OCI-M1 (cell line): ENCODE data around the gene QPRT.
A peak's percentile ranks its signal among the peaks of the same experiment; 100 is the strongest.
"Not testable (repeated sequence)": the region's sequence is repeated elsewhere in the genome, so short reads cannot be mapped to it uniquely, and the experiment has no call there.

ENCODE experiments used
- DNase-seq: peaks from one replicate; lab custom pipeline; 2025; lab: John Stamatoyannopoulos, UW

Gene QPRT

DNA sequence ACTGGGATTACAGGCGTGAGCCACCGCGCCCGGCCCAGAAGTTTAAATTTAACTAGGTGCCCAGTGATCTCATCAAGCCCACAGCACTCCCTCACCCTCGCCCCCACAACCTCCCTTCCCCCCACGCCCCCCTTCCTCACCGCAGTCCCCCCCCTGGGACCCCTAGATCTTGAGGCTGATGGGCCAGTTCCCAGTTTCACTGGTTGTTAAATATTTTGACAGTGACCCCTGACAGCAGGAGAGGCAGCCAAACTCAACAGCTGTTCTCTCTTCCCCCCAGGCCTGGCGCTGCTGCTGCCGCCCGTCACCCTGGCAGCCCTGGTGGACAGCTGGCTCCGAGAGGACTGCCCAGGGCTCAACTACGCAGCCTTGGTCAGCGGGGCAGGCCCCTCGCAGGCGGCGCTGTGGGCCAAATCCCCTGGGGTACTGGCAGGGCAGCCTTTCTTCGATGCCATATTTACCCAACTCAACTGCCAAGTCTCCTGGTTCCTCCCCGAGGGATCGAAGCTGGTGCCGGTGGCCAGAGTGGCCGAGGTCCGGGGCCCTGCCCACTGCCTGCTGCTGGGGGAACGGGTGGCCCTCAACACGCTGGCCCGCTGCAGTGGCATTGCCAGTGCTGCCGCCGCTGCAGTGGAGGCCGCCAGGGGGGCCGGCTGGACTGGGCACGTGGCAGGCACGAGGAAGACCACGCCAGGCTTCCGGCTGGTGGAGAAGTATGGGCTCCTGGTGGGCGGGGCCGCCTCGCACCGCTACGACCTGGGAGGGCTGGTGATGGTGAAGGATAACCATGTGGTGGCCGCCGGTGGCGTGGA lies 15.6 kb downstream of the QPRT start:
- DNase-seq, result no peak

DNA sequence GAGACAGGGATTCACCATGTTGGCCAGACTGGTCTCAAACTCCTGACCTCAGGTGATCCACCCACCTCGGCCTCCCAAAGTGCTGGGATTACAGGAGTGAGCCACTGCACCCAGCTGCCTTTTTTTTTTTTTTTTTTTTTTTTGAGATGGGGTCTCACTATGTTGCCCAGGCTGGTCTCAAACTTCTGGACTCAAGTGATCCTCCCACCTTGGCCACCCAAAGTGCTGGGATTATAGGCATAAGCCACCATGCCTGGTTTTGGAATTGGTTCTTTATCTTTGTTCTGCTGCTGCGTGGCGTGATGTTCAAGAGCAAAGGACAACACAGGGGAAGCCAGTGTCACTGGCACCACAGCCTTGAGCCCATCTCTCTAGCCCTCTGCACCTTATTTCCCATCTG lies 16.7 kb downstream of the QPRT start:
- not testable (repeated sequence) for DNase-seq

DNA sequence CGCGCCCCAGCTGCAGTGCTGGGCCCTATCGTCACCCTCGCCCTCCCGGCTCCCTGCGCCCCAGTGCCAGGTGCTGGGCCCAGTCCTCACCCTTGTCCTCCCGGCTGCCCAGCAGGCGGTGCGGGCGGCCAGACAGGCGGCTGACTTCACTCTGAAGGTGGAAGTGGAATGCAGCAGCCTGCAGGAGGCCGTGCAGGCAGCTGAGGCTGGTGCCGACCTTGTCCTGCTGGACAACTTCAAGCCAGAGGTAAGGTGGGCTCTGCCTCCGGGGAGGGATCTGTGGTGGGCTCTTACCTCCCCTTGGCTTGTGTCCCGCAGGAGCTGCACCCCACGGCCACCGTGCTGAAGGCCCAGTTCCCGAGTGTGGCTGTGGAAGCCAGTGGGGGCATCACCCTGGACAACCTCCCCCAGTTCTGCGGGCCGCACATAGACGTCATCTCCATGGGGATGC lies 17.9 kb downstream of the QPRT start:
- no peak for DNase-seq

DNA sequence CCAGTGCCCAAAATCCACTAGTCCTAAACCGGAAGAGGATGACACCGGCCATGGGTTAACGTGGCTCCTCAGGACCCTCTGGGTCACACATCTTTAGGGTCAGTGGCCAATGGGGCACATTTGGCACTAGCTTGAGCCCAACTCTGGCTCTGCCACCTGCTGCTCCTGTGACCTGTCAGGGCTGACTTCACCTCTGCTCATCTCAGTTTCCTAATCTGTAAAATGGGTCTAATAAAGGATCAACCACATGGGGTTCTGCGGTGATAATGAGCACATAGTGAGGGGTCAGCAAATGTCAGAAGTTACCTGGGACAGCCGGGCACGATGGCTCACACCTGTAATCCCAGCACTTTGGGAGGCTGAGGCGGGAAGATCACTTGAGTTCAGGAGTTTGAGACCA lies 18.4 kb downstream of the QPRT start:
- no peak for DNase-seq

DNA sequence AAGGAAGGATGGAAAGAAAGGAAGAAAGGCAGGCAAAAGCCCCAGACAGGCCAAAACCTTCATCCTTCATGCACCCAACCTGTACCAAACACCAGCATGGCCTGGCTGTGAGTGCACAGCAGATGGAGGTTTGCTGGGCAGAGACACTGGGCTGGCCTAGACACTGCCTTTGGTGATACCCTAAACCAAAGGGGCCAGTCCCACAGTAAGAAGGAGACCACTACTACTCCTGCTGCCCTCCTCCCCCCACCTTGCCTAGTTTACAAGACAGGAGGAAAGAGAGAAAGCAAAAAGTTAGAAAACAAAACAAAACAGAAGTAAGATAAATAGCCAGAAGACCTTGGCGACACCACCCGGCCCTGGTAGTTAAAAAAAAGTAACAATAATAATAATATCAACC lies 19.1 kb downstream of the QPRT start:
- DNase-seq, result no peak

DNA sequence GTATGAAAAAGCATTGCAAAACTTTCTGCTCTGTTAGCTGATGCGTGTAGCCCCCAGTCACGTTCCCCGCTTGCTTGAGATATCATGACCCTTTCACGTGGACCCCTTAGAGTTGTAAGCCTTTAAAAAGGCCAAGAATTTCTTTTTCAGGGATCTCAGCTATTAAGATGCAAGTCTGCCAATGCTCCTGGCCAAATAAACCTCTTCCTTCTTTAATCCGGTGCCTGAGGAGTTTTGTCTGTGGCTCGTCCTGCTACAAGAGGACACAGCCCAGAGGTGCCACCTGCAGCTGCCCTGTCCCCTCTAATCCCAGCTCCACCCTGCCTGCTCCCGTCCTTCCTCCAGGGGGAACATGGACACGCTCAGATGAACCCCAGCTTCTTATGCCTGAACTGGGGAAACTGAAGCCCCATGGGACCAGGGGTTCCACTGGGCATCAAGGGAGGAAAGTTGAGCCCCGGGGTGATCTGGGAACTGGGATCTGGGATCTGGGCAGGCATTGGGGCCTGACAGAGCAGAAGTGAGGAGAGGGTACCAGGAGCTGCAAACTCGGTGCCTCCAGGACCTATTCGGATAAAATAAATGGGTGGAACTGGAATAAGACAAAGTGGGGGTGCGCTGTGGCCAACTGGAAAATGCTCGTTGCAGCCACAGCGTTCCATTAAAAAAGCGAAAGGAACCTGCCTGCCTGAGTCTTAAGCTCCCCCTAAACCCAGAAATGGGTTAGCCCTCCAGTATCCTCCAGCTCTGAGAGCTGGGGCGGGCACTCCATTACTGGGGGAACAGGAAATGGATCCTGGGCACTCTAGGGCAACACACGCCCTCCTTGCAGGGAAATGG lies 19.7 kb downstream of the QPRT start:
- DNase-seq, result peak; percentile 34

DNA sequence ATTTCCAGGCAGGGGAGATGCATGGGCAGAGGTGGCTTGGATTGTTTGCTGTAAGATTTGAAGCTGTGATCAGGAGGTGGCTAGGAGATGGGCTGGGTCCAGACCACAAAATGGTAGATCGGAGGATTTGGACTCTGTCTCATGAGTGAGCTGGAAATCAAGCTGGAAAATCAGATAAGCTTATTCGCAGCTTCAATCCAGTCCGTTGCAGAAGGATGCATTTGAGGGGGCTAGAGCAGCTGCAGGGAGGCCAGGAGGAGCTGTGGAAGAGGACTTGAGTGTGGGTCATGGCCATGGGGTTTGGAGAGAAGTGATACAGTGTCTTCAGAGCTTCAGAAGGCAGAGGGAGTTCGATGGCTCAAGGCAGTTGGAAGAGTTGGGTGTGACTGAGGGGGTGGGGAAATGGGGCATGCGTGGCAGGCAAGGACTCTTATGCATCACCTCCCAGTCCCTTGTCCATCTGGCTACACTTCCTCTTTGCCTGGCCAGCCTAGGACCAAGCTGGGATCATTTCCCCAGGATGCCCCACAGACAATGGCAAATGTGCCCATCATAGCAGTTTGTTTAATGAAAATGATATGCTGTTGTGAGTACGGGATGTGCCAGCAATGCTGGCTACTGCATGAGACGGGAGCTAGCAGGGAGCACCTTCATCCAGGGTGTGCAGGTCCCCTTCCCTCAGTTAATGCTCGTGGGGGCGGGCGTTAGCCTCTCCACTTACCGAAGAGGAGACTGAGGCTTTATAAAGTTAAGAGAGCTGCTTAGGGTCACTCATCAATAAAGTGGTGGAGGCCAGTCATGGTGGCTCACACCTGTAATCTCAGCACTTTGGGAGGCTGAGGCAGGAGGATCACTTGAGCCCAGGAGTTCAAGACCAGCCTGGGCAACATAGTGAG lies 20.6 kb downstream of the QPRT start:
- DNase-seq, result peak; percentile 77

DNA sequence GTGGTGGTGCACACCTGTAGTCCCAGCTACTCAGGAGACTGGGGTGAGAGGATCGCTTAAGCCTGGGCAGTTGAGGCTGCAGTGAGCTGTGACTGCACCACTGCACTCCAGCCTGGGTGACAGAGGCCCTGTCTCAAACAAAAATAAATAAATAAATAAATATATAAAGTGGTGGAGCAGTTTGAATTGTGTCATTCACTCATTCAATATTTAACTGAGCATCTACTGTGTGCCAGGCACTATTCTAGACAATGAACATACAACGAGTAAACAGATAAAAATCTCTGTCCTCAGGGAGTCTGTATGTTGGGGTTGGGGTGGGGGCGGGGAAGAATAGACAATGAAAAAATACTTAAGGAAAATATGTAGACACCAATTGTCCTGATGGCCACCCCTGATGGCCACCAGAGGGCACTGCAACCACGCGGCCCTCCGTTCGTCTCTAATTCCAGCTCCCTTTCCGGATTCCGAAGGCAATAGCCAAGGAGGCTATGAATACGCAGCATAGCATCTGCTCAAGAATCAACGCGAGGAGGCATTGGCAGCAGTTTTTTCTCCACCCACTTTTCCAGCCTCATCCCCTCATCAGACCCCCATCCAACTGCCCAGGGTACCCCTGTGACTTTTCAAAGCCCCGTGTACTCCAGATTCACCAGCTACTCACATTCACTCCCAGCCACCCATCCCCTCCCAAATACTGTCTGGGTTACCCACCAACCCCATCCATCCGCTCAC lies 21.4 kb downstream of the QPRT start:
- DNase-seq, result peak; percentile 94

DNA sequence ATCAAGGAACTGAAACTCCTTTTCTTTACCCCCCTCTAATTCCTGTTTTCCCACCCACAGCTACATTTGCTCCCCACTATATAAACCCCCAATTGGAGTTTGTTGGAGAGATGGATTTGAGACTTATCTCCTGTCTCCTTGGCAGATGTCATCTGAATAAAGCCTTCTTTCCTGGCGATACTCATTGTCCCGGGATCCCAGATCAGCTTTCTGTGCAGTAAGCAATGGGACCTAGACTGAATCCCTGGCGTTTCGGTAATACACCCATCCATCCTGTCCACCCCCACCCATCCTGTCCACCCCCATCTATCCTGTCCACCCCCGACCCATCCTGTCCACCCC lies 22.2 kb downstream of the QPRT start:
- no peak for DNase-seq

DNA sequence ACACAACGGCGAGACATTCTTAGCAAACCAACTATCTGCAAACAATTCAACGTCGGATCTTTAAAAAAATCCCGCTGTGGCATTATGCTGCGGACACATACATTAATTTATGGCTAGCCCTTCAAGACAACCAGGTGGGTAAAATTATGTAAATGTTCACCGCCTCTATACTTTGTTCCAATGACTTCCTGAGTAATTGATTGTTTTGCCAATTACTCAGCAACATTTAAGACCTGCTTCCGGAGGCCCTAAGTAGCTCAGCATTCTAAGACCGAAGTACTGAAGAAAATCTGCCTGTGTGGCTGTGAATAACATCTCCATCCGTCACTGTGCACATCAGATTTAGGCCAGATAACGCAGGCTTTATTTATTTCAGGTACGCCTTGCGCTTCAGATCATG lies 23.3 kb downstream of the QPRT start:
- DNase-seq, result no peak

DNA sequence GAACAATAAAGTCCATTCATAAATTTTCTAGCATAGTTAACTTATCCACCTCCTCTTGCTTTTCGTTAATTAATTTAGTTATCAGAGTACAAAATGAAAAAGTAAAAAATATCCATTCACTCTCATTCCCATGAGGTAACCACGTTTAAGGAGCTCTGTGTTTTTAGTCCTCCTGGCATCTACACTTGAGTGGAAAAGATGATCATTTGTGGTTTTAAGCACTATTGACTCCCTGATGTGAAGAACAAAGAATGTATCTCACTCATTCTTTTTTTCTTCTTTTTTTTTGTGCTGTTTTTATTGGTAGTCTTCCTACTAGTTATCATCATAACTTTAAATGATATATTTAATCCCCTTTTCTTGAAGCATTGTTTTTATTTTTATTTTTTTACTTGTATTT lies 26.1 kb downstream of the QPRT start:
- no peak for DNase-seq

DNA sequence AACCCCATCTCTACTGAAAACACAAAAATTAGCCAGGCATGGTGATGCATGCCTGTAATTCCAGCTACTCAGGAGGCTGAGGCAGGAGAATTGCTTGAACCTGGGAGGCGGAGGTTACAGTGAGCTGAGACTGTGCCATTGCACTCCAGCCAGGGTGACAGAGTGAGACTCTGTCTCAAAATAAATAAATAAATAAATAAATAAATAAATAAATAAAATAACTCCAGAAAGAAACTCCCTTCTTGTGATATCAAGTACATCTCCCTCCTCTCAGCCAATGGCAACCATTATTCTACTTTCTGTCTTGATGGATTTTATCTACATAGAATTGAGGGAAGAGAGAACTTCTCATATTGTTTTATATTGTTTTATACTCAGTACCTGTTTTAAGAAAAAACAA lies 28.2 kb downstream of the QPRT start:
- DNase-seq, result not testable (repeated sequence)

DNA sequence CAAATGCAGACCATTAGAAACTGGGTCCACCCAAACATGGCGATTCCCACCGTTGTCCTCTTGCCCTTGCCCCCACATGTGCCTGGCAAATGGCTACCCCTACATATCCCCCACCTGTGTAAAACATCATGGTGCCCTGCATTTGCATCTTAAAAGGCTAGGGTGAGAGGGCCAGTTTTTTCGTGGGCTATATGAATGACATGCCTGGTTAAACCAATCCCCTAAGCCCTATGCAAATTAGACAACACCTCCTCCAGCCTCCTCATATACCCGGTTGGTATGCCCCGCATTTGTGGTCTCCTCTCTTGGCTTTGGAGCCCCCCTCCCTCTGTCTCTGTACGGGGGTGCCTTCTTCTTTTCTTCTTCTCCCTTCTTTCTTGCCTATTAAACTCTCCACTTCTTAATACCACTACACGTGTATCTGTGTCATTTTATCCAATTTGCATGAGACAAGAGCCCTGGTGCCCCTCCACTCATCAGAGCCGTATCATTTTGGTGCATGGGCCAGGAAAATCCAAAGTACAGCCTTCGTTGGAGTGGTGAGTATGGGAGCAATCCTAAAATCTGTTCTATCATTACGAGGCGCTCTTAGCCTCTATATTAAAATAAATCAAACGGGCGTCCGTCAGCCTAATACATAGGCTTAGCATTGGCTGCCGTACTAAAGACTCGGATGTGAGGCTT lies 30.1 kb downstream of the QPRT start:
- DNase-seq, result no peak

DNA sequence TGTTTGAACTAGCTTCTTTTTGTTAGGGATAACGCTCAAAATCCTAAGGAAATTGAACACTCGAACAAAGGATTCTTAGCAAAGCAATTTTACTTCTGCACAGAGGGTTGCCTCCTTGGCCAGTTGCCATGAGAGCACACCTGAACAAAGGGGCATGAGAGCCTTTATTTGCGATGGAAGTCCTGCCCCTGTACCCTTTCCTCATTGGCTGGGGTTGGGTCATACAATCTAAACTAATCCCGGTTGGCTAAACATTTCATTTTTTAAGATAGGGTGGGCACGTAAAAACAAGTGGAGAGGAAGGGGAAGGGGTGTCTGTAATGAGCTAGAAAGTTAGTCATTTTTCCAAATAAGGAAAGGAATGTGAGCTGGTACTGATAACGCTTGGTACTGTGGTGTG lies 30.7 kb downstream of the QPRT start:
- not testable (repeated sequence) for DNase-seq

DNA sequence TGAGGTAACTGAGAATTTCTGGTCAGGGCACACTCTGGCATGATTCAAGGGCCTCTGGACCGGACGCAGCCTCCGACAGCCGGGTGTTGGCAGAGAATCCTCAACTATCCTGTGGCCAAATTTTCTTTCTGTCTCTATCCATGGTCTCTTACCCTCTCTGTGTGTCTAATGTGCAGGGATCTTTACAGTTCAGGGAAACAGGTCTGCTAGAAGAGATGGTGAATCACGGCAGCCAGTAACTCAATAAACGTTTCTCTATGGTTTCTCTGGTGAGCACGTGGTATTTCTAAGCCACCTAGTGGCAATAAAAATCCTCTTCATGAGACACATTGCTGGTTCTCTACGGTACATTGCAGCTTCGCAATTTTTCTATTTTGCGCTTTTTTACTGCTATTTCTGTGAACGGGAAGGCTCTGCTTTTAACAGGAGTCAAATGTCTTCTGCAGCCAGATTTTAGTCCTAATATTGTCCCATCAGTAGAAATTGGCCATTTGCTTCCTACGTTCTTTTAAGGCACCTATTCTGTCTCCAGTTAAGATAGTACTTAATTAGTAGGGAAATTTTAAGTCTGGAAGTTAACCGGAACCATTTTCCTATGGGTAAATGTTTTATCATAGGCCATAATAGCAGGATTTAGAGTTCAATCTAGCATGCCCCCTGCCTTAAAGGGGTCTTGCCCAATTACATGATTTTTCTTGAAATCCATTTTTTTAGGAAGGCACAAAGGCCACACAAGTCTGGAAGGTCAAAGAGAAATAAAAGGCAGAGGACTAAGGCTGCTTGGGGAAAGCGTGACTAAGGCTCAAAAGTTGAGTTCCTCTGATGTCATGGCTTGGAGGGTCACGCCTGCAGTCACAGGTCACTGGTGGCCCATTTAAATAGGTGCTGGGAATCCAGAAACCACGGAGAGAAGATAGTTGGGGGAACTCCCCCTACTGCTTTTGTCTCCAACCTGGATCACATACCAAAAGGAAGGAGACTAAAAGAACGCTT lies 31.5 kb downstream of the QPRT start:
- DNase-seq, result peak; percentile 90

DNA sequence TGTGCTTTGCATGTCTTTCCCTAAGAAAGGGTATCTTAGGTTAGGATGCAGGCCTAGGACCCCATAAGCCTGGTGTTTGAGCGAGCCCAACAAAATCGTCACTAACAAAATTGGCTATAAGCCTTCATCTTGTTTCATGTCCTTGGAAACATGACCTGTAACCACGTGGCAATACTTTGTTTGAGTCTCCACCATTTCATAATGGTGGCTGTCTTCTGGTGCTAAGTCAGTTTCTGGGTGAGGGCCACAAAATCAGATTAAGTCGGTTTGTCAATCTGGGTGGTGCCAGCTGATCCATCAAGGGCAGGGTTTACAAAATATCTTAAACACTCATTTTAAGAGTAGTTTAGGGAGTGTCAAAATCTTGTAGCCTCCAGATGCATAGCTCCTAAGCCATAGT lies 33.8 kb downstream of the QPRT start:
- DNase-seq, result peak; percentile 42

DNA sequence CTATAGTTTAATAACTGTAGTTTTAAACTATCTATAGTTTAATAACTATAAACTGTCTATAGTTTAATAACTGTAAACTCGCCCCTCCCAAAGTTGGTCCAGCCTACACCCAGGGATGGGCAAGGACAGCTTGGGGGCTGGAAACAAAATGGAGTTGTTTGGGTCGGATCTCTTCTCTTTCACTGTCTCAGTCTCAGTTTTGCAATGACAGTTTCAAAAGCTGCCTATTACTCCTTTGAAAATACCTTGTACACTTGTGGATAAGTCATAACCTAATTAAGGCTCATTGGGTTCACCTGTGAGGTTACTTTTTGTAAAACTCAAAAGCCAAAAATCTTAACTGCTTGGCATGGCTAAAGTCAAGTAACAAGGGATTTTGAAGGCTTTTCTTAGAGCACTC lies 35.4 kb downstream of the QPRT start:
- DNase-seq, result no peak

DNA sequence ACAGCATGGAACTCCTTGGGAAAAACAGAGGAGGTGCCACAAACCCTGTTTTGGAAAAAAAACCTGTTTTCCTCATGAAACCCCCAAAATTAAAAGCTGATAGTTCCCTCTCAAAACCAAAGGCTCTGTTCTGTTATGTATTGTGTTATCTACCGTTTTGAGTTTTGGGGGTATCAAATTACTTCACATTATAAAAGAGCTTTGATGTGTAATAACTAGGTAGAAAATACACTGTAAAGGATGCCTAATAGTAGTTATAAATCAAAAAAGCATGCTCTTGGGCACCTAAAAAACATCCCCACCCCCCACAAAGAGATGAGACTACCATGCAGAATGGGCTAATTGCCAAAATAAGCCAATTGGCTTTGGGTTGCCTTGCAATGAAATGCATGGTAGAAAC lies 36.0 kb downstream of the QPRT start:
- no peak for DNase-seq

DNA sequence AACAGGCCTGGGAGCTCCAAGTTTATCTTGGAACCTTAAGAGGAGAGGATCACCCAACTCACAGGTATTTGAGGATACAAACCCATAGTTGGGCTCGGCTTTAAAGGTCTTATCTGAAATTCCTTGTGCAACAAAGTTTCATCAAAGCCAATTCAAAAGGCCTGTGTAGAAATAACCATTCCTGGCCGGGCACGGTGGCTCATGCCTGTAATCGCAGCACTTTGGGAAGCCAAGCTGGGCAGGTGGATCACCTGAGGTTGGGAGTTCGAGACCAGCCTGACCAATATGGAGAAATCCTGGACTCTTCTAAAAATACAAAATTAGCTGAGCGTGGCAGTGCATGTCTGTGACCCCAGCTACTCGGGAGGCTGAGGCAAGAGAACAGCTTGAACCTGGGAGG lies 38.1 kb downstream of the QPRT start:
- DNase-seq, result no peak

DNA sequence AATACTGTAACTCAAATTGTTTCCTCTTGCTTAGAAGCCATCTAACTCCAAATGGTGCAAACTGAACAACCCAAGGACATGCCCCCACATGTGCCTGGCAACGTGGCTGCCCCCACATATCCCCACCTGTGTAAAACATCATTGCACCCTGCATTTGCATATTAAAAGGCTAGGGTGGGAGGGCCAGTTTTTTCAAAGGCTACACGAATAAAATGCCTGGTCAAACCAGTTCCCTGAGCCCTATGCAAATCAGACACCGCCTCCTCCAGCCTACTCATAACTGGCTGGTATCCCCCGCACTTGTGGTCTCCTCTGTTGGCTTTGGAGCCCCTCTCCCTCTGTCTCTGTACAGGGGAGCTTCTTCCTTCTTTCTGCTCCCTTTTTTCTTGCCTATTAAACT lies 40.1 kb downstream of the QPRT start:
- DNase-seq, result peak; percentile 65
